Vagina (tissue), 2 donors: ENCODE data around the gene SIRT2.
"Not testable (repeated sequence)": the region's sequence is repeated elsewhere in the genome, so short reads cannot be mapped to it uniquely, and the experiment has no call there.

Source experiments
- CTCF ChIP-seq, 3 experiments: fragments of 450-650 bp in 2 of 3; fragments of 200-600 bp in 1 of 3; sonication (generic) in 1 of 3; IDR thresholded peaks; one replicate each; pipeline ENCODE4 v1.5.1; 2017 to 2019; ENCODE audit warnings: antibody characterized with exemption in 3 of 3, mild to moderate bottlenecking in 2 of 3, moderate library complexity in 2 of 3
- POLR2A ChIP-seq, 2 donors: fragments of 450-650 bp; IDR thresholded peaks; one replicate each; pipeline ENCODE4 v1.6.1; 2017; ENCODE audit warnings: antibody characterized with exemption in 2 of 2, mild to moderate bottlenecking in 2 of 2, moderate library complexity in 2 of 2

- TF ChIP-seq CTCF, POLR2A (IDR thresholded peaks at IDR 0.05): not testable (repeated sequence)
Observed at GRCh38 chr19:38859631-38860204, 39.7 kb downstream of the SIRT2 start.
